Inflammatory macrophage treated with lipopolysaccharide for 1 hour (primary cell): ENCODE results near the gene PAN2.
A peak's percentile ranks its signal among the peaks of the same experiment; 100 is the strongest.
"Not testable (repeated sequence)": the region's sequence is repeated elsewhere in the genome, so short reads cannot be mapped to it uniquely, and the experiment has no call there.

Experiments used
- DNase-seq, 2 donors: peaks; one replicate each; pipeline ENCODE4 v3.0.0-alpha.2; 2020 to 2022

Gene PAN2

DNA sequence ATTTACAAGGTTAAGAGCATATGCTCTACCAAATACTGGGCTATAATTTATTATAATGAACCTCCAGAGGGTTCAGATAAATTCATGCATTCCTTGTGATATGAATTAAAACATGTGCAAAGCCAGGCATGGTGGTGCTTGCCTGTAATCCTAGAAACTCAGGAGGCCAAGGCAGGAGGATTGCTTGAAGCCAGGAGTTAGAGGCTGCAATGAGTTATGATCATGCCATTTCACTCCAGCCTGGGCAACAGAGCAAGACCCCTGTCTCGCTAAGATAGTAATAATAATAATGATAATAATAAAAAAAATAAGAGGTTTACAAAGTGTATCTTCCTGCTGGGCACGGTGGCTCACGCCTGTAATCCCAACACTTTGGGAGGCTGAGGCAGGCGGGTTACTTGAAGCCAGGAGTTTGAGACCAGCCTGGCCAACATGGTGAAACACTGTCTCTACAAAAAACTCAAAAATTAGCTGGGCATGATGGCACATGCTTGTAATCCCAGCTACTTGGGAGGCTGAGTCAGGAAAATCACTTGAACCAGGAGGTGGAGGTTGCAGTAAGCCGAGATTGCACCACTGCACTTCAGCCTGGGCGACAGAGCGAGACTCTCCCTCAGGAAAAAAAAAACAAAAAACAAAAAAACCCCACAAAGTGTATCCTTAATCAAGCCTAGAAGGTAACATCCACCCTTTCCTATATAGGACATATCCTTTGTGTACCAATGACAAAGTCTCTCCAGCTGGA, 26.4 kb downstream of the PAN2 start:
- DNase-seq: no peak

DNA sequence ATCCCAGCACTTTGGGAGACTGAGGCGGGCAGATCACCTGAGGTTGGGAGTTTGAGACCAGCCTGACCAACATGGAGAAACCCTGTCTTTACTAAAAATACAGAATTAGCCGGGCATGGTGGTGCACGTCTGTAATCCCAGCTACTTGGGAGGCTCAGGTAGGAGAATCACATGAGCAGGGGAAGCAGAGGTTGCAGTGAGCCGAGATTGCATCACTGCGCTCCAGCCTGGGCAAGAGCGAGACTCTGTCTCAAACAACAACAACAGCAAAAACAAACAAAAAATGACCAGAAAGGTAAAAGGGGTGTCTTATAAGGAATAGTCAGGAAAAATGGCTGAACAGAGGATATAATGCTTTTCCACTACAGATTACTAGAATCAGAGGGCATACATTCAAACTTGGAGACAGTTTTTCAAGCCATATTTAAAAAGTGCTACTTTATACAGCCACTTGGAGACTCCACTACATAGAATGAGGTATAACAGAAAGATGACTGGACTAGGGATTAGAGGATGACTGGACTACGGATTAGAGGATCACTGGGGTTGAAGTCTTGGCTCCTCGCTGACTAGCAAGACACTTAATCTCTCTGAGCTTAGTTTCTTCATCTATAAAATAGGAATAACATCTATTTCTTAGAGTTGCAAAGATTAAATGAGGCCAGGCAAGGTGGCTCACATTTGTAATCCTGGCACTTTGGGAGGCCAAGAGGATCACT, 28.8 kb downstream of the PAN2 start:
- DNase-seq: no peak

DNA sequence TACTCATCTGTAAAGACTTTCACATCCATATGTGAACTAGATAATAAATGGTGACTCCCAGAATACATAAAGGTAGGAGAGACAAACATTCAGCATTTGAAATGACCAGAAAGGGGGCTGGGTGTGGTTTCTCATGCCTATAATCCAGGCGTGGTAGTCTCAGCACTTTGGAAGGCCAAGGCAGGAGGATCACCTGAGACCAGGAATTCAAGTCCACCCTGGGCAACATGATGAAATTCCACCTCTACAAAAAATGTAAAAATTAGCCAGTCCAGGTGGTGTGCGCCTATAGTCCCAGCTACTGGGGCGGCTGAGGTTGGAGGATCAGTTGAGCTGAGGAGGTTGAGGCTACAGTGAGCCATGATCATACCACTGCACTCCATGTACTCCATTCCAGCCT, 29.5 kb downstream of the PAN2 start:
- DNase-seq: no peak

GRCh38 chr12:56300644-56301464, 32.9 kb downstream of the PAN2 start:
- no peak for DNase-seq

GRCh38 chr12:56299853-56300643, 33.8 kb downstream of the PAN2 start, which contains the start of gene CS:
Gene CS, minus strand, starts transcription at chr12:56300330. Its CDS starts 129 bp downstream, at chr12:56300201.
- DNase-seq: peak; percentile 99

DNA sequence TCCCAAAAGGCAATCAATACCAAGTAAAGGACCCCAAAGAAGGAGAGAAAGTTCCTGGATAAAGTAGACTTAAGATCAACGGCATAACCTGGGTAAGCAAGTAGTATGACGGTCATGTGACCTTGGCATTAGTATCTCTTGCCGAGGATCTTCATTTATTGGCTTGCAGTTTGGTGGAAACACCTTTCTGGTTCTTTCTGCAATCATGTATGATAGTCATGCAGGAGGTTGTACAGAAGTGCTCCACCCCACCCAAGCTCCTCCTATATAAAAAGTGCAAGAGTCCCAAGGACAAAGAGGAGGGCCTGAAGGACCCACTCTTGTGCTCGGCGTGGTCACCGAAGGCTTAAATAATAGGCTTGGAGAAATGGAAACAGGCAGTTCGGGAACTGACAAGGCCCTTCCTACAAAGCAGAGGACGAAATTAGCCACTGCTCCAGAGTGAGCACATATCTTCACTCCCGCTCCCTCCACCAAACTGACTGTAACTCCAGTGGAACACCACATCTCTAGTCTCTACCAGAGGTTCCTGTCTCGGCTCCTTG, 34.4 kb downstream of the PAN2 start:
- peak; percentile 28 to 38 for DNase-seq

- no peak for DNase-seq
Observed at GRCh38 chr12:56298828-56299227, 35.0 kb downstream of the PAN2 start.

DNA sequence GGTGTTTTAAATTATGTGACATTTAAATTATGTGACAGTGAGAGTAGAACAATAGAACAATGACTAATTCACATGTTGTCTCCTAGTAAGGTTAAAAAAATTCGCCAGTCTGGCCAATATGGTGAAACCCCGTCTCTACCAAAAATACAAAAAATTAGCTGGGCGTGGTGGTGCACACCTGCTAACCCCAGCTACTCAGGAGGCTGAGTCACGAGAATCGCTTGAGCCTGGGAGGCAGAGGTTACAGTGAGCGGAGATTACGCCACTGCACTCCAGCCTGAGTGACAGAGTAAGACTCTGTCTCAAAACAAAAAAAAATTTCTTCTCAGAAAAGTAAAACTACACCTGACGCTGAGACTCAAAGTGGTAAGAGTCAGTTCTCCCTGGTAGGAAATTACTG, 36.4 kb downstream of the PAN2 start:
- no peak for DNase-seq

GRCh38 chr12:56296295-56296694, 37.5 kb downstream of the PAN2 start:
- peak; percentile 68 to 74 for DNase-seq

DNA sequence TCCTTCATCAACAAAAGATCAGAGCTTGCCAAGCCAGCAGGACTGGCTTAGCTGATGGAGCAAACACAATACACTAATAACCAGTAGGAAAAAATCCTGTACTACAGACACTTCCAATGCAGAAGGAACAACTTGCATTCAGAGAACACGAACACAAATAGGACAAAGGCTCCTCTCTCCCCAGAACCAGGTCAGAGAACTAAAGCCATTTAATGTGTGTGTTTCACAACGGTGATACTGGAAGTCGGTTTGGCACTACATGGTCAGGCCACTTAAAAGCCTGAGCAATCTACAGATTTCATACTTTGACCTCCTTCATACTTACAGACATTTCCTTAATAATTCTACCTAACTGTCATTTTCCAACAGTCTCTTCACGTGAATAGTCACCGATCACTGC, 40.0 kb downstream of the PAN2 start:
- no peak for DNase-seq

DNA sequence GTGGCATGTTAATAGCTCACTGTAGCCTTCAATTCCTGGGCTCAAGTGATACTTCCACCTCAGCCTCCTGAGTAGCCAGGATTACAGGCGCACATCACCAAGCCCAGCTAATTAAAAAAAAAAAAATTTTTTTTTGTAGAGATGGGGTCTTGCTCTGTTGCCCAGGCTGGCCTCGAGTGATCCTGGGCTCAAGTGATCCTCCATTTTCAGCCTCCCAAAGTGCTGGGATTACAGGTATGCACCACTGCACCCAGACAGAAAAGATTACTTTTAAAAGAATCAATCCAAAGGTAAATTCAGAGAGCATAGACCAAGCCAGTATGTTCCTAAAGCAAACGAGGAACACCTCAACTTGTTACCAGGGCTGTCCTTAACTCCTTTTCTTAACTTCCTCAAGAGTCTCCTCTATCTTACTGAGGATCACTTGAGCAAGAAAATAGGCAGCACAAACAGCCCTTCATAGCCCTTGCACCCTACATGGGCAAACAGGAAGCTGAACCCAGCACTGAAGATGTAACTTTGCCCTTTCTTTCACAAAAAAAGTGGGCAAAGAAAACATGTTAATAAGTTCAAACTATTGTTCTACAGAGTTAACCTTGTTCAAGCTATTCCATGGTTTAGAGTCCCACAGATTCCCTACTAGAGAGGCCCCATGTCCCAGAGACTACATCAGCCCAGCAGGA, 45.0 kb downstream of the PAN2 start:
- DNase-seq: peak; percentile 28 to 35

DNA sequence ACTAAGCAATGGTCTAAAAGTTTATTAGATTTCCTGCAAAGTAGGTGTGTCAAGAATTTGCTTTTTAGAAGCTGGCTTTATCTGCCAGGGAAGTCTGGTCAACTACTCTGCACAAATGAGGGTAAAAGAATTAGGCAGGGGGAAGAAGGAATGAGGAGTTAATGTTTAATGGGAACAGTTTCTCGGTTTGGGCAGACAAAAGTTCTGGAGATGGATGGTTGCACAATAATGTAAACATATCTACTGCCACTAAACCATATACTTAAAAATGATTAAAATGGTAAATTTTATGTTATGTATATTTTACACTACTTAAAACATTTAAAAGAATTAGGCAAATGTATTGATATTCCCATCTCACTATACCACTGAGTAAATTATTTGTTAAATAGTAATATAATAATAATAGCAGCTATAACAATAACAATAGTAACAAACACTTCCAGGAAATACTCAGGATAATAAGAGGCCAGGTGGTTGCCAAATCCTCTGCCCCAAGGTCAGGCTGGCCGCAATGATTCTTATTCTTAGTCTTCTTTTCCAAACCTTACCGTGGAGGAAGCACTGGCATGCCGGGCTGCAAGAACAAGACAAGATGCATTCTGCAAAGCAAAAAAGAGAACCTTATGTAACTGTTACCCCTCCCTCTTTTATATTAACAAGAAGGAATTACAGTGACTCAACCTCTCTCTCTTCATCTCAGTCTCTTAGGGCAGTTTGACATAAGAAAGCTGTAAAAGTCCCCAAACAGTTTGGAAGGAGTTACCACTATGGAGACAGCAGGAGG, 47.6 kb downstream of the PAN2 start:
- DNase-seq: no peak

DNA sequence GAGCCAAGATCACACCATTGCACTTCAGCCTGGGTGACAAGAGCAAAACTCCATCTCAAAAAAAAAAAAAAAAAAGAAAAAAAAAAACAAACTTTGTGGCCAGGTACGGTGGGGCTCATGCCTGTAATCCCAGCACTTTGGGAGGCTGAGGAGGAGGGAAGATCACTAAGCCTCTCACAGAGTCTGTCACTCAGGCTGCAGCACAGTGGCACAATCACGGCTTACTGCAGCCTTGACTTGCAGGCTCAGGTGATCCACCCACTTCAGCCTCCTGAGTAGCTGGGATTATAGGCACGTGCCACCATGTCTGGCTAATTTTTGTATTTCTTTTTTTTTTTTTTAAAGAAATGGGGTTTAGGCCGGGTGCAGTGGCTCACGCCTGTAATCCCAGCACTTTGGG, 49.5 kb downstream of the PAN2 start:
- DNase-seq: not testable (repeated sequence)

- no peak for DNase-seq
Observed at GRCh38 chr12:56282579-56282978, 51.2 kb downstream of the PAN2 start.

DNA sequence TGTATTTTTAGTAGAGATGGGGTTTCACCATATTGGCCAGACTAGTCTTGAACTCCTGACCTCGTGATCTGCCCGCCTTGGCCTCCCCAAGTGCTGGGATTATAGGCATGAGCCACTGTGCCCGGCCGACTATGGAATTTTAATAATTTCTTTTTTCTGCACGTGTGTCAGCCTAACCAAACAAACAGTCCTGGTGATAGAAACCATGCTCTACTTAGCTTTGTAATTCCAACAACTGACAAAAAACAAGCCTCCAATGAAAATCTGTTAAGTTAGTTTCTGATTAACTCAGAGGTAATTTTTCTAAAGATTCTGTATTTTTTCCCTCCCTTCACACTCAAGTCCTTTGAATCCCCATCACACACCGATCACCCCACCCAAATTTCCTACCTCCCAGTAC, 51.8 kb downstream of the PAN2 start:
- no peak for DNase-seq

GRCh38 chr12:56280849-56281248, 53.0 kb downstream of the PAN2 start:
- DNase-seq: no peak

GRCh38 chr12:56278905-56279304, 54.9 kb downstream of the PAN2 start:
- no peak for DNase-seq

DNA sequence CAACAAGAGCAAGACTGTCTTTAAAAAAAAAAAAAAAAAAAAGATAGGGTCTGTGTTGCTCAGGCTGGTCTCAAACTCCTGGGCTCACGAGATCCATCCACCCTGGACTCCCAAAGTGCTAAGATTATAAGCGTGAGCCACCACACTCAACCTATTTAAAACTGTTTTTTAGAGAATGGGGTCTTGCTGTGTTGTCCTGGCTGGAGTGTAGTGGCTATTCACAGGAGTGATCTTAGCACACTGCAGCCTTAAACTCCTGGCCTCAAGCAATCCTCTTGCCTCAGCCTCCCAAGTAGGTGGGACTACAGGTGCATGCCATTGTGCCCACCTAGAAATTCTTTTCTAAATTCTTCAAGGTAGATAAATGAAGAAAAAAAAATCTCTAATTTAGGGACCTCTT, 59.5 kb downstream of the PAN2 start:
- no peak for DNase-seq

- not testable (repeated sequence) for DNase-seq
Observed at GRCh38 chr12:56272468-56272867, 61.3 kb downstream of the PAN2 start.

DNA sequence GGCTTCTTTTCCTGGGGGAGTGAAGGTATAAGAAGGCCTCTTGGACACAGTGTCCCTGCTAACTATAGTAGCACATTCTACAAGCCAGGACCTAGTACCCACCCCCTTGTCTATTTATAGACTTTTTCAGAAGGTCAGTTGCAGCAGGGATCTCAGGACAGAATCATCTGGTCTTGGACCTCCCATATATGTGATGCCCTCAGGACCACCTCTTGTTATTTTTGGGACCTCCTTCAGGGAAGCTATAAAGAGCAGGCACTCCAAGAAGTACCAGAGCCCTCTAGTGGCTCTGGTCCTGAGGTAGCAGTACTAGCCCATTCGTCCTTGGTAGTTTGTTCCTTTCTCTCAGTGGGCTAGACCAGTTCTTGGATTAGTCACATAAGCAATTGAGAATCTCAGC, 62.8 kb downstream of the PAN2 start:
- DNase-seq: peak in 1 of 2 donors; percentile 5
